Measurements from ENCODE around the gene CAMK1. TPM values are rescaled to one million over a fixed set of nuclear protein-coding genes. Genes with fewer than 3 reads are reported as not detected.
A peak's percentile ranks its signal among the peaks of the same experiment; 100 is the strongest.
"Not testable (repeated sequence)": the region's sequence is repeated elsewhere in the genome, so short reads cannot be mapped to it uniquely, and the experiment has no call there.

The CAMK1 gene
- total and polyA plus RNA-seq, 9 of the 15 experiments (the other 6 are each of a cell fraction or from before 2014, with no cell fraction given) = 0.23 to 10.7 (median 6.0) TPM

- H2AFZ ChIP-seq (ENCODE audit: low read depth, low read length); H3K4me2 ChIP-seq (ENCODE audit: insufficient read depth, low read length); H3K27me3 ChIP-seq (ENCODE audit: control insufficient read depth in 2 of 2, insufficient read depth in 2 of 2, low read length in 2 of 2); H3K9me3 ChIP-seq (replicated peaks; ENCODE audit: control insufficient read depth, insufficient read depth, low read depth, low read length); H3K27ac ChIP-seq (ENCODE audit: extremely low read depth, low read depth, low read length); H3K9me1 ChIP-seq (ENCODE audit: control insufficient read depth, insufficient read depth, low read length); H3K36me3 ChIP-seq (ENCODE audit: control insufficient read depth, insufficient read depth, low read length); H4K20me1 ChIP-seq (replicated peaks; ENCODE audit: control insufficient read depth, insufficient read depth, low read length); ATAC-seq; BruUV-seq (replicated peaks); DNase-seq (ENCODE audit: extremely low read depth in 1 of 4, low spot score in 3 of 4); H3K4me3 ChIP-seq; in situ Hi-C loops (cut with MboI); intact Hi-C loops (cut with micrococcal nuclease); H3K79me2 ChIP-seq (ENCODE audit: control insufficient read depth, insufficient read depth, low read length); H3K9ac ChIP-seq (ENCODE audit: insufficient read depth in 1 of 2, low read depth in 2 of 2, low read length in 2 of 2): not testable (repeated sequence)
- 31% methylated on average over 2 of the region's 2 CpGs for WGBS (ENCODE audit: insufficient coverage, low coverage, missing lambda C conversion rate)
- H3K4me1 ChIP-seq (replicated peaks in 1 of 2; ENCODE audit: control insufficient read depth in 2 of 2, insufficient read depth in 2 of 2, low read length in 2 of 2) = peaks cover 0 to 19% of the 10 kb centered on the region in 2 experiments; a peak in 3 of 5 replicates
- ChIA-PET CTCF (ENCODE audit: low intra/inter-chr PET ratio) (interaction anchor here (0.6 kb wide), 1 partner anchor 357 kb away, joined by 5 read pairs; no protein-coding TSS in a partner anchor), POLR2A (interaction anchor here (0.9 to 2.6 kb wide), 3 partner anchors 11 to 37 kb away, joined by 3 to 8 read pairs (median 4); no protein-coding TSS in a partner anchor)
- peak; percentile 40 for FAIRE-seq
- peak; percentile 74 for TF ChIP-seq ZNF121 (CRISPR knock-in tag; conservative IDR thresholded peaks at IDR 0.05)
Measured at GRCh38 chr3:9771007-9771406, 1.3 kb upstream of the CAMK1 start.

- Histone ChIP-seq H3K4me2 (ENCODE audit: insufficient read depth, low read length) (peak overlapping the region; percentile 71), H4K20me1 (replicated peaks; ENCODE audit: control insufficient read depth, insufficient read depth, low read length) (no peaks in the 10 kb centered on the region), H3K9me3 (replicated peaks; ENCODE audit: control insufficient read depth, insufficient read depth, low read depth, low read length) (no peaks in the 10 kb centered on the region), H3K36me3 (ENCODE audit: control insufficient read depth, insufficient read depth, low read length) (no peaks in the 10 kb centered on the region), H3K4me3 (peak overlapping the region; percentile 37), H3K9me1 (ENCODE audit: control insufficient read depth, insufficient read depth, low read length) (no peaks in the 10 kb centered on the region), H3K9ac (ENCODE audit: insufficient read depth in 1 of 2, low read depth in 2 of 2, low read length in 2 of 2) (peak overlapping the region; percentile 48 to 79; a peak in 3 of 4 replicates), H3K79me2 (ENCODE audit: control insufficient read depth, insufficient read depth, low read length) (no peaks in the 10 kb centered on the region), H3K27ac (ENCODE audit: extremely low read depth, low read depth, low read length) (no peak overlapping the region), H2AFZ (ENCODE audit: low read depth, low read length) (peak overlapping the region; percentile 83), H3K27me3 (ENCODE audit: control insufficient read depth in 2 of 2, insufficient read depth in 2 of 2, low read length in 2 of 2) (no peaks in the 10 kb centered on the region), H3K4me1 (replicated peaks in 1 of 2; ENCODE audit: control insufficient read depth in 2 of 2, insufficient read depth in 2 of 2, low read length in 2 of 2) (peaks cover 0 to 19% of the 10 kb centered on the region in 2 experiments; a peak in 3 of 5 replicates)
- intact Hi-C loops (cut with micrococcal nuclease) (no loop called here), in situ Hi-C loops (cut with MboI) (no loop called here)
- BruUV-seq (replicated peaks) = no TSS peak
- 32% methylated on average over 15 of the region's 15 CpGs for WGBS (ENCODE audit: insufficient coverage, low coverage, missing lambda C conversion rate)
- CTCF ChIA-PET (ENCODE audit: low intra/inter-chr PET ratio) = no interaction called here
- DNase-seq (ENCODE audit: extremely low read depth in 1 of 4, low spot score in 3 of 4) (no peak), FAIRE-seq (no peak), ATAC-seq (no peak)
- POLR2A ChIA-PET = interaction anchor here (0.6 to 0.9 kb wide), 5 partner anchors 10 to 317 kb away, joined by 3 to 5 read pairs (median 4); partner anchors contain the start of gene EMC3
- TF ChIP-seq SRF (CRISPR knock-in tag; IDR thresholded peaks at IDR 0.05) = no peak
- no peak for TF ChIP-seq ZNF24 (IDR thresholded peaks at IDR 0.05)
- no peak for TF ChIP-seq FOXK1 (CRISPR knock-in tag; IDR thresholded peaks at IDR 0.05; ENCODE audit: borderline replicate concordance)
- no peak for TF ChIP-seq CBFA2T3 (IDR thresholded peaks at IDR 0.05)
- no peak for TF ChIP-seq ZBTB33 (CRISPR knock-in tag; IDR thresholded peaks at IDR 0.05)
- no peak for TF ChIP-seq XRCC5 (IDR thresholded peaks at IDR 0.05; ENCODE audit: low read depth, low read length)
- TF ChIP-seq NFRKB (IDR thresholded peaks at IDR 0.05; ENCODE audit: low read depth) = no peak
- peak; percentile 74; the same call in 1 of the 2 replicates for TF ChIP-seq ADNP (tag; IDR thresholded peaks at IDR 0.05)
- TF ChIP-seq ZBTB8A (IDR thresholded peaks at IDR 0.05; ENCODE audit: partially characterized antibody) = no peak
- TF ChIP-seq DDX20 (tag; IDR thresholded peaks at IDR 0.05; ENCODE audit: low read depth) = no peak
- TF ChIP-seq NFIC (IDR thresholded peaks at IDR 0.05) = peak; percentile 44
- TF ChIP-seq BACH1 (tag; IDR thresholded peaks at IDR 0.05) = no peak
- peak; percentile 92 for TF ChIP-seq RAD51 (IDR thresholded peaks at IDR 0.05; ENCODE audit: borderline replicate concordance, low read depth)
- no peak for TF ChIP-seq SNRNP70 (optimal IDR thresholded peaks at IDR 0.05; ENCODE audit: low read depth, low read length)
- TF ChIP-seq HDAC2 (IDR thresholded peaks at IDR 0.05) = peak; percentile 29; the same call in 1 of the 2 replicates
Measured at GRCh38 chr3:9770276-9770812, 597 bp upstream of the CAMK1 start.
